ENCODE data around the gene HAND1. TPM values are rescaled to one million over a fixed set of nuclear protein-coding genes. Genes with fewer than 3 reads are reported as not detected.
A peak's percentile ranks its signal among the peaks of the same experiment; 100 is the strongest.

HAND1 gene
- total and polyA plus RNA-seq, 2 experiments from 2014 or later: not detected

DNA sequence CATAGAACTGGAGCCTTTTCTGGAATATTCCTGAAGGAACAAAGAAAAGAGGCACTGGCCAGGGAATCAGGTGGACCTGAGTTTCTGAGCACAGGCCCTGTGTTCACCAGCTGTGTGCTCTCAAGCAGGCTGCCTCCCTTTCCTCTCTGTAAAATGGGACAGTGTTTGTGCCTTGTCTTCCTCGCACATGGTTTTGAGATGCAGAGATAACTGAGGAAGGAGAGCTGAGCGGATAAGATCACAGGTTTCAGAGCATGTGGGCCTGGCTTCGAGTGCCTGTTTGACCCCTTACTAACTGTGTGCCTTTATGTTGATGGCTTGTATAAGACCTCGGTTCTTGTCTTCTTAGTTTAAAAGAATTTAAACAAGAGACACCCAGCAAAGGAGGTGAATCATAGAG is 46.2 kb upstream of the HAND1 start (continued):
- TF ChIP-seq, protein P1, sequence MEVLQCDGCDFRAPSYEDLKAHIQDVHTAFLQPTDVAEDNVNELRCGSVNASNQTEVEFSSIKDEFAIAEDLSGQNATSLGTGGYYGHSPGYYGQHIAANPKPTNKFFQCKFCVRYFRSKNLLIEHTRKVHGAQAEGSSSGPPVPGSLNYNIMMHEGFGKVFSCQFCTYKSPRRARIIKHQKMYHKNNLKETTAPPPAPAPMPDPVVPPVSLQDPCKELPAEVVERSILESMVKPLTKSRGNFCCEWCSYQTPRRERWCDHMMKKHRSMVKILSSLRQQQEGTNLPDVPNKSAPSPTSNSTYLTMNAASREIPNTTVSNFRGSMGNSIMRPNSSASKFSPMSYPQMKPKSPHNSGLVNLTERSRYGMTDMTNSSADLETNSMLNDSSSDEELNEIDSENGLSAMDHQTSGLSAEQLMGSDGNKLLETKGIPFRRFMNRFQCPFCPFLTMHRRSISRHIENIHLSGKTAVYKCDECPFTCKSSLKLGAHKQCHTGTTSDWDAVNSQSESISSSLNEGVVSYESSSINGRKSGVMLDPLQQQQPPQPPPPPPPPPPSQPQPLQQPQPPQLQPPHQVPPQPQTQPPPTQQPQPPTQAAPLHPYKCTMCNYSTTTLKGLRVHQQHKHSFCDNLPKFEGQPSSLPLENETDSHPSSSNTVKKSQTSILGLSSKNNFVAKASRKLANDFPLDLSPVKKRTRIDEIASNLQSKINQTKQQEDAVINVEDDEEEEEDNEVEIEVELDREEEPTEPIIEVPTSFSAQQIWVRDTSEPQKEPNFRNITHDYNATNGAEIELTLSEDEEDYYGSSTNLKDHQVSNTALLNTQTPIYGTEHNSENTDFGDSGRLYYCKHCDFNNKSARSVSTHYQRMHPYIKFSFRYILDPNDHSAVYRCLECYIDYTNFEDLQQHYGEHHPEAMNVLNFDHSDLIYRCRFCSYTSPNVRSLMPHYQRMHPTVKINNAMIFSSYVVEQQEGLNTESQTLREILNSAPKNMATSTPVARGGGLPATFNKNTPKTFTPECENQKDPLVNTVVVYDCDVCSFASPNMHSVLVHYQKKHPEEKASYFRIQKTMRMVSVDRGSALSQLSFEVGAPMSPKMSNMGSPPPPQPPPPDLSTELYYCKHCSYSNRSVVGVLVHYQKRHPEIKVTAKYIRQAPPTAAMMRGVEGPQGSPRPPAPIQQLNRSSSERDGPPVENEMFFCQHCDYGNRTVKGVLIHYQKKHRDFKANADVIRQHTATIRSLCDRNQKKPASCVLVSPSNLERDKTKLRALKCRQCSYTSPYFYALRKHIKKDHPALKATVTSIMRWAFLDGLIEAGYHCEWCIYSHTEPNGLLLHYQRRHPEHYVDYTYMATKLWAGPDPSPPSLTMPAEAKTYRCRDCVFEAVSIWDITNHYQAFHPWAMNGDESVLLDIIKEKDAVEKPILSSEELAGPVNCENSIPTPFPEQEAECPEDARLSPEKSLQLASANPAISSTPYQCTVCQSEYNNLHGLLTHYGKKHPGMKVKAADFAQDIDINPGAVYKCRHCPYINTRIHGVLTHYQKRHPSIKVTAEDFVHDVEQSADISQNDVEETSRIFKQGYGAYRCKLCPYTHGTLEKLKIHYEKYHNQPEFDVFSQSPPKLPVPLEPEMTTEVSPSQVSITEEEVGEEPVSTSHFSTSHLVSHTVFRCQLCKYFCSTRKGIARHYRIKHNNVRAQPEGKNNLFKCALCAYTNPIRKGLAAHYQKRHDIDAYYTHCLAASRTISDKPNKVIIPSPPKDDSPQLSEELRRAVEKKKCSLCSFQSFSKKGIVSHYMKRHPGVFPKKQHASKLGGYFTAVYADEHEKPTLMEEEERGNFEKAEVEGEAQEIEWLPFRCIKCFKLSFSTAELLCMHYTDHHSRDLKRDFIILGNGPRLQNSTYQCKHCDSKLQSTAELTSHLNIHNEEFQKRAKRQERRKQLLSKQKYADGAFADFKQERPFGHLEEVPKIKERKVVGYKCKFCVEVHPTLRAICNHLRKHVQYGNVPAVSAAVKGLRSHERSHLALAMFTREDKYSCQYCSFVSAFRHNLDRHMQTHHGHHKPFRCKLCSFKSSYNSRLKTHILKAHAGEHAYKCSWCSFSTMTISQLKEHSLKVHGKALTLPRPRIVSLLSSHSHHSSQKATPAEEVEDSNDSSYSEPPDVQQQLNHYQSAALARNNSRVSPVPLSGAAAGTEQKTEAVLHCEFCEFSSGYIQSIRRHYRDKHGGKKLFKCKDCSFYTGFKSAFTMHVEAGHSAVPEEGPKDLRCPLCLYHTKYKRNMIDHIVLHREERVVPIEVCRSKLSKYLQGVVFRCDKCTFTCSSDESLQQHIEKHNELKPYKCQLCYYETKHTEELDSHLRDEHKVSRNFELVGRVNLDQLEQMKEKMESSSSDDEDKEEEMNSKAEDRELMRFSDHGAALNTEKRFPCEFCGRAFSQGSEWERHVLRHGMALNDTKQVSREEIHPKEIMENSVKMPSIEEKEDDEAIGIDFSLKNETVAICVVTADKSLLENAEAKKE (CRISPR knock-in tag; IDR thresholded peaks at IDR 0.05): no peak
- no peak for TF ChIP-seq NANOG (IDR thresholded peaks at IDR 0.05; ENCODE audit: borderline replicate concordance)
- no peak for TF ChIP-seq POLR2AphosphoS5 (IDR thresholded peaks at IDR 0.05; ENCODE audit: low read depth)
- TF ChIP-seq, protein P2, sequence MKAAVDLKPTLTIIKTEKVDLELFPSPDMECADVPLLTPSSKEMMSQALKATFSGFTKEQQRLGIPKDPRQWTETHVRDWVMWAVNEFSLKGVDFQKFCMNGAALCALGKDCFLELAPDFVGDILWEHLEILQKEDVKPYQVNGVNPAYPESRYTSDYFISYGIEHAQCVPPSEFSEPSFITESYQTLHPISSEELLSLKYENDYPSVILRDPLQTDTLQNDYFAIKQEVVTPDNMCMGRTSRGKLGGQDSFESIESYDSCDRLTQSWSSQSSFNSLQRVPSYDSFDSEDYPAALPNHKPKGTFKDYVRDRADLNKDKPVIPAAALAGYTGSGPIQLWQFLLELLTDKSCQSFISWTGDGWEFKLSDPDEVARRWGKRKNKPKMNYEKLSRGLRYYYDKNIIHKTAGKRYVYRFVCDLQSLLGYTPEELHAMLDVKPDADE (IDR thresholded peaks at IDR 0.05): no peak
- TF ChIP-seq EZH2 (IDR thresholded peaks at IDR 0.05; ENCODE audit: low read depth, unreplicated experiment): no peak
- TF ChIP-seq, protein P3, sequence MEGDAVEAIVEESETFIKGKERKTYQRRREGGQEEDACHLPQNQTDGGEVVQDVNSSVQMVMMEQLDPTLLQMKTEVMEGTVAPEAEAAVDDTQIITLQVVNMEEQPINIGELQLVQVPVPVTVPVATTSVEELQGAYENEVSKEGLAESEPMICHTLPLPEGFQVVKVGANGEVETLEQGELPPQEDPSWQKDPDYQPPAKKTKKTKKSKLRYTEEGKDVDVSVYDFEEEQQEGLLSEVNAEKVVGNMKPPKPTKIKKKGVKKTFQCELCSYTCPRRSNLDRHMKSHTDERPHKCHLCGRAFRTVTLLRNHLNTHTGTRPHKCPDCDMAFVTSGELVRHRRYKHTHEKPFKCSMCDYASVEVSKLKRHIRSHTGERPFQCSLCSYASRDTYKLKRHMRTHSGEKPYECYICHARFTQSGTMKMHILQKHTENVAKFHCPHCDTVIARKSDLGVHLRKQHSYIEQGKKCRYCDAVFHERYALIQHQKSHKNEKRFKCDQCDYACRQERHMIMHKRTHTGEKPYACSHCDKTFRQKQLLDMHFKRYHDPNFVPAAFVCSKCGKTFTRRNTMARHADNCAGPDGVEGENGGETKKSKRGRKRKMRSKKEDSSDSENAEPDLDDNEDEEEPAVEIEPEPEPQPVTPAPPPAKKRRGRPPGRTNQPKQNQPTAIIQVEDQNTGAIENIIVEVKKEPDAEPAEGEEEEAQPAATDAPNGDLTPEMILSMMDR (conservative IDR thresholded peaks at IDR 0.05; ENCODE audit: low read depth in 2 of 2): no peak

DNA sequence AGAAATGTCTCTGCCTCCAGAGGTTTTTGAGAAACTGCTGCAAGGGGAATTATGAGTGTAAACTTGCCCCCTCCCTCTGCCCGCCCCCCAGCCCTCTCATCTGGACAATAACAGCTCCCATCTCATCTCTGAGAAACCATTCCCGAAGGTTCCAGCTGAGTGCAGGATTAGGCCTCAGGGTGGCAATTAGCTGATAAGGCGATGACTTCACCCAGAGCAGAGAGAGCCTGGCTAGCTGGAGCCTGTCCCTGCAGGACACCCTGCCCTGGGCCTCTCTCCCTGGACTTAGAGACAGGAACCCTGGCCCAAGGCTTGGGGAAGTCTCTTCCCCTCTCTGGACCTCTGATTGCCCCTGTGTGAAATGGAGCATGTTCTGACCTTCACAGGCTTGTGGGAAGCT is 45.7 kb upstream of the HAND1 start:
- Histone ChIP-seq H3K27me3 (ENCODE audit: insufficient read depth) (peaks cover 24% of the 10 kb centered on the region), H3K9me2 (ENCODE audit: insufficient read depth) (no peaks in the 10 kb centered on the region), H3K4me3 (no peak overlapping the region), H3K4me1 (ENCODE audit: insufficient read depth) (peaks cover 14% of the 10 kb centered on the region), H3K36me3 (ENCODE audit: insufficient read depth) (no peaks in the 10 kb centered on the region), H3F3A (replicated peaks; ENCODE audit: low read depth) (0 out of 2 replicates have a peak, but pooled peaks cover 4% of the 10 kb centered on the region), H3K27ac (ENCODE audit: low read depth) (no peak overlapping the region), H3K4me2 (no peak overlapping the region), H3K79me2 (replicated peaks; ENCODE audit: insufficient read depth) (no peaks in the 10 kb centered on the region), H4K20me1 (replicated peaks; ENCODE audit: insufficient read depth) (no peaks in the 10 kb centered on the region), H2AFZ (peak overlapping the region; percentile 23; the same call in 1 of the 2 replicates)
- TF ChIP-seq JUNB (IDR thresholded peaks at IDR 0.05; ENCODE audit: unreplicated experiment): no peak
- peaks cover 20% of the 10 kb centered on the region for H3K4me1 Mint-ChIP-seq
- H3K4me3 Mint-ChIP-seq: no peak overlapping the region
- H3K36me3 Mint-ChIP-seq (ENCODE audit: low read depth): no peaks in the 10 kb centered on the region
- DNase-seq (ENCODE audit: low spot score) (no peak), ATAC-seq (no peak)
- no peaks in the 10 kb centered on the region for H3K9me3 Mint-ChIP-seq
- H3K27me3 Mint-ChIP-seq (ENCODE audit: insufficient read depth, low read depth, poor library complexity): peaks cover 18% of the 10 kb centered on the region
- no peak overlapping the region for H3K27ac Mint-ChIP-seq
